SHP77 treated with DMSO at 0.1 percent for 48 hours (cell line): ENCODE data around the gene ALPK1.
"Not testable (repeated sequence)": the region's sequence is repeated elsewhere in the genome, so short reads cannot be mapped to it uniquely, and the experiment has no call there.

Experiments used
- DNase-seq: peaks from one replicate; lab custom pipeline; 2025; lab: John Stamatoyannopoulos, UW

ALPK1 gene

DNA sequence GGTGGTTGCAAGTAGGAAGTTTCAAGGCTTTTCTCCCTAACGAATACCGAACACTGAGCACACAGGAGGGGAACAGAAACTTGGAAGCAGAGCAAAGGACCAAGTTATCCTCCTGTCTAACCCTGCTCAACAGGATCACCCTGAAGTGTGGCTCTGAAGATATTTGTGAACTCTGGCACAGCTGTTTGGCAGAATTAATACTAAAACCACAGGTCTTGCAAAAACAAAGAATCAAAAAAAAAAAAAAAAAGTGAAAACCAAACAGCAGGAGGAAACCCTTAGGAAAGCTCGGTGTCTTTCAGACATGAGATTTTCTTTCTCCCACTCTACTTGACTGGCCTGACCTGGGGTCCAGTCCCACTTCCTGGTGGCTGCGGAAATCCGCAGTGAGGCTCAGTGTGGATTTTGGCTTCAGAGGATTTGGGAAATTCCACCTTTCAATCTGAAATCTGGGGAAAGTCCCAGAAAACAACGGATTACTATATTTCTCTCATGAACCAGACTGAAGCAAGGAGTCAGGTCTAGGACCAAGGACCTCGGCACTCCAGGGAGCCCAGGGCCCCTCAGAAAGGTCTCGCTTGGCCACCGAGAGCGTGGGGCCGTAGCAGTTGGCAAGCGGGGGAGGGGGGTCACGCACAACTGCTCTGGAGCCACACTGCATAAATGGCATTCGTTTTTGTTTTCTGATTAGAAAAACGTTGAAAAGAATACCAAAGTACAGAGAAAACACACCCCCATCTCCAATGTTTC, 12.3 kb upstream of the ALPK1 start:
- no peak for DNase-seq

DNA sequence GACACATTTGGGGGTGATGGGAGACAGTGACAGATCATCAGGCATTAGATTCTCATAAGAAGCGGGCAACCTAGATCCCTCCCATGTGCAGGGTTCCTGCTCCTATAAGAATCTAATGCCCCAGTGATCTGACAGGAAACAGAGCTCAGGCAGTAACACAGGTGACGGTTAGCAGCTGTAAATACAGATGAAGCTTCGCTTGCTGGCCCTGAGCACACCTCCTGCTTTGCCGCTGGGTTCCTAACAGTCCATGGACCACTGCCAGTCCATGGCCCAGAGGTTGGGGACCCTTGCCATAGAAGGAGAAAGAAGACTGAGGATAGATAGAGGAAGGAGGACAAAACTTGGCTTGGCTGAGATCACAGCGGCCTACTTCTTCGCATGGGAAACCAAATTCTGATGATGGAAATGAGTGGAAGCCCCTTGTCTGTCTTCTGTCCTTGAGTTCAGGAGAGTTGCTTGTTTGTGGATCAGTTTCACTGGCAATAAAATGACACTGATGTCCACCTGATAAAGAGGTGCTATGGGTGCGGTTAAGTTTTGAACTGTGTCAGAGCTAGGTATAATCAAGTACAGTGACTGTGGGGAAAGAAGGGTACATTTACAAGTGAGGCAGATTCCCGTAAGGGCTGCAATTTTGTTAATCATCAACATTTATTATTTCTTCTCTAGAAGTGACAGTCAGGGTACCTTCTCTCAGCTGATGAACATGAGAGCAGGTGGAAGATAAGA, 9.7 kb upstream of the ALPK1 start:
- no peak for DNase-seq

DNA sequence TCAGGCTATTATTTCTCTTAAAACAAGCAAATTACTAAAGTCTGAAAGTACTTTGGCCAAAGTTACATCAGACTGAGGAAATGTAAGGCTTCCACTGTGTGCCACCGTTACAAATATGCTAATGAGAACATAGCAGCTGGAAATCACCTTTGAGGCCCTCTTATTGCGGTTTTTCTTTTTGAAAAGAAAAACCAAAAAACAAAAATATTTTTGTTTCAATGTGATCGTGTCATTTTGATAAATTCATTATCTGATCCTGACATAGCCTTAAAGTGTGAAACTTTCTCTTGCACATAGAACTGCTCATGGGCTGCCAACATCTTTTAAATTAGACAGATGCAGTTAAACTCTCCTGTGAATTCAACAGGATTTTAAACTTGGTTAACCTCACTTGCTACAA, 8.7 kb upstream of the ALPK1 start:
- no peak for DNase-seq

DNA sequence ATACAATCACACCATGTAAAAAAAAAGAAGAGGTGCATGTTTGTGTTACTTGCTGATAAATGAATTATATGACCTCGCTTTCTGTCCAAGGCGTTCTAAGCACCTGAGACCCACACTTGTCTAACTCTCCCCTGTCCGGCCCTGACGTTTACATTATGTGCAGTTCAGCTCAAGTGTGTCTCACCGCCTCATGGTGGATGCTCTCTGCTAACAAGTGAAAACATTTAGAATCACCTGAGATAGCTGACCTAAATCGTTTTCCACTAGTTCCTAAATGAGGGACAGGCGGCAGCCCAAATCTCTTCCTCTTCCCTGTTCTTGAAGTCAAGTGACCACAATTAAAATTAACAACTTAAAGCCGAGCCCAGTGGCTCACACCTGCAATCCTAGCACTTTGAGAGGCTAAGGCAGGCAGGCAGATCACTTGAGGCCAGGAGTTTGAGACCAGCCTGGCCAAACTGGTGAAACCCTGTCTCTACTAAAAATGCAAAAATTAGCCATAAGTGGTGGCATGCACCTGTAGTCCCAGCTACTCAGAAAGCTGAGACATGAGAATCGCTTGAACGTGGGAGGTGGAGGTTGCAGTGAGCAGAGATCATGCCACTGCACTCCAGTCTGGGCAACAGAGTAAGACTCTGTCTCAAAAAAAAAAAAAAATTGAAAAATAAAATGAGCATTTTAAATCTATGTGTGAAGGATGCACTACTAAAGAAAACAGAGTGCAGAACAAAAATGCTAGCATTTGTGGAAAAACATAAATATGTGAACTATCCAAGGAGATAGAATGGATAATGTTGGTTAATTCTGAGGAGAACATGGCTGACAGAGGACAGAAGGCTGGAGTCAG, 7.5 kb upstream of the ALPK1 start:
- no peak for DNase-seq

DNA sequence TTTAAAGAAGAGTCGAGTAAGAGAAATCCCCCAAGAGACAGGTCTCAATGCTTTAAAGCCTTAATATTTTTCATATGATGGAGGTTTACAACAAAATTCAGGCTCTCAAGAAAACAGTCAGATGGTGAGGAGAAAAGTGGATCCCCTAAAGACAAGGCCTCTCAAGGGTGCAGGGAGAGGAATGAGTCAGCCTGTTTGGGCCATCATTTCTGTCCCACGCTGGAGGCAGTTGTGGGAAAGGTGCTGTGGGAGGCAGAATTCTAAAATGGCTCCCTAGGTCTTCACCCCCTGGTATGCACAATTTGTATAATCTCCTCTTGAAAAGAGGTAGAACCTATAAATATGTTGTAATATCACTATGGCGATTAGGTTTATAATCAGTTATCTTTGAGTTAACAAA, 6.8 kb upstream of the ALPK1 start:
- DNase-seq, result no peak

DNA sequence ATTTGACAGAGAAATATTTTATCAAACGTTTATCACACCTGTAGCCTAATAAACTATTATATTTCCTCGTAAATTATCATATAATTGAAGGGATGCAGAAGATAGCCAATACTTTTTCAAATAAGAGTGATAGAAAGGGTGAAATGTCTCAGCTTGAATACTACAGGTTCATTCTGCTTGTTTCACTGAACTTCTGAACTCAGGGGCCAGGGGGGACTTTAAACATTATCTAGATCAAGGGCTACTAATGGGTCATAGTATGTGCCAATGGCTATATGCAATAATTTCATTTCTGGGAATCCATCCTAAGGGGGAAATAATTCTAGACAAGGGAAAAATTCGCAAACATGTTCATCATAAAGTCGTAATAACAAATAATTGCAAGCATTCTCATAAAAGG, 2.6 kb downstream of the ALPK1 start:
- no peak for DNase-seq

DNA sequence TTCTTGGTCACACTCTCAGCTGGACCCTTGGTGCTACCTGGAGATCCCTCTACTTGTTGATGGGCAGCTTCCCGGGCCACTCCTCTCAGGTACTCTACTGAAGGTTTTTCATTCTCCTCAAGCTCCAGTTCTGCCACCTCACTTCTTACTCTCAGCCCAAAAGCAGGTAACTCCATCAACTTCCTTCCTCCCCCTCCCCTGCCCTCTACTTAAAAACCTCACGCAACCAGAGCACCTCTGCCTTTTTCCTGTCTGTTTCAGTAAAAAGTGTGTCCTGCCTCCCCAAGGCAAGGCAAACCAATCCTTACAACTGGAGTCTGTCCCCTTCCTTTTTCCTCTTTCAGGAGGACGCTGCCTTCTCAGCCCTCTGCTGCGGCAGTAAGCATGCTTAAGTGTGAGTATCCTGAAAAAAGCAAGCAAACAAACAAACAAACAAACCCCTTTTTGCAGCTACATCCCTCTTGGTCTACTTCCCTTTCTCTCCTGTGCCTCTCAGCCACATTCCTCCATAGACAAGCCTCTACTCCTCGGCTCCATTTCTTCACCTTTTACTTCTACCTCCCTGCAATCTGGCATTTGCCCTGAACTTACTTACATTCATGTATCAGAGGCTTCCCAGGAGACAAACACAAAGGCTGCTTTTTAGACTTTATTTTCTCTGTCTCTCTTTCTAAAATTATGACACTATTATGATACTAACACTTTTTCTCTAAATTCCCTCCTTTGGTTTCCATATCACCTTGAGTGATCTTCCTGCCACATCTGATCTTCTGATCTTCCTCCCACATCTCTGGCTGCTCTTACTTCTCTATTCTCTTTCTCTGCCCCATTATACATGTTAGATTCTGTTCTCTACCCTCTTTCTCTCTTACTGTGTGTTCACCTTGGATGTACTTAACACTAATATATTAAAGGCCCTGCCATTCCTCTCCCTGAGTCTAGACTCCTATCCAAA, 5.4 kb downstream of the ALPK1 start:
- DNase-seq, result no peak

DNA sequence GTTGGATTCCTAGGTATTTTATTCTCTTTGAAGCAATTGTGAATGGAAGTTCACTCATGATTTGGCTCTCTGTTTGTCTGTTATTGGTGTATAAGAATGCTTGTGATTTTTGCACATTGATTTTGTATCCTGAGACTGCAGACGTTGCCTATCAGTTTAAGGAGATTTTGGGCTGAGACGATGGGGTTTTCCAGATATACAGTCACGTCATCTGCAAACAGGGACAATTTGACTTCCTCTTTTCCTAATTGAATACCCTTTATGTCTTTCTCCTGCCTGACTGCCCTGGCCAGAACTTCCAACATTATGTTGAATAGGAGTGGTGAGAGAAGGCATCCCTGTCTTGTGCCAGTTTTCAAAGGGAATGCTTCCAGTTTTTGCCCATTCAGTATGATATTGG, 8.3 kb downstream of the ALPK1 start:
- DNase-seq, result not testable (repeated sequence)

DNA sequence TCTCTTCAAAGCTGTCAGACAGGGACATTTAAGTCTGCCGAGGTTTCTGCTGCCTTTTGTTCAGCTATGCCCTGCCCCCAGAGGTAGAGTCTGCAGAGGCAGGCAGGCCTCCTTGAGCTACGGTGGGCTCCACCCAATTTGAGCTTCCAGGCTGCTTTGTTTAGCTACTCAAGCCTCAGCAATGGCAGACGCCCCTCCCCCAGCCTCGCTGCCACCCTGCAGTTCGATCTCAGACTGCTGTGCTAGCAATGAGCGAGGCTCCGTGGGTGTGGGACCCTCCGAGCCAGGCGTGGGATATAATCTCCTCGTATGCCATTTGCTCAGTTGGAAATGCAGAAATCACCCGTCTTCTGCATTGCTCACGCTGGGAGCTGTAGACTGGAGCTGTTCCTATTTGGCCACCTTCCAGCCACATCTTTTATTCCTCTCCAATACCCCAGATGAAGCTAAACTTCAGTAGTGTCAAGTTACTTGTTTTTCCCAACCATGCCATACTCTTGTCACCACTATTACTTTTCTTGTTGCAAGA, 12.2 kb downstream of the ALPK1 start:
- DNase-seq, result not testable (repeated sequence)

DNA sequence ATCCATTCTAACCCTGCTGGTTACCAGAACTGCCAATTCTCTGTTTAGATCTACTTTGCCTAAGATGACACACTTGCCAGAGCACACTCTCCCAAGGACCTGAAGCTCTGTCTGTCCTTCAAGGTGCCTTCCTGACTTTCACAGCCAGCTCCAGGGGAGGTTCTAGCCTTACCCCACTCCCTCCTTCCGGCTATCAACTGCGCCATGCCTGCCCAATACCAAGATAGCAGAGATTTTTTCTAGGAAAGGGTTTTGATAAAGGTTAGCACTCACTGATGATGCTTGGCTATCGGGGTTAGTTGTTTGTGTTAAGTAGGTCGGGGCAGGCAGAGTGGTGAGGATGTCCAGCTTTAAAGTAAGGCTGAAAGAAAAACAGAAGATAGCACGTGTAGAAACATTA, 14.3 kb downstream of the ALPK1 start:
- no peak for DNase-seq

DNA sequence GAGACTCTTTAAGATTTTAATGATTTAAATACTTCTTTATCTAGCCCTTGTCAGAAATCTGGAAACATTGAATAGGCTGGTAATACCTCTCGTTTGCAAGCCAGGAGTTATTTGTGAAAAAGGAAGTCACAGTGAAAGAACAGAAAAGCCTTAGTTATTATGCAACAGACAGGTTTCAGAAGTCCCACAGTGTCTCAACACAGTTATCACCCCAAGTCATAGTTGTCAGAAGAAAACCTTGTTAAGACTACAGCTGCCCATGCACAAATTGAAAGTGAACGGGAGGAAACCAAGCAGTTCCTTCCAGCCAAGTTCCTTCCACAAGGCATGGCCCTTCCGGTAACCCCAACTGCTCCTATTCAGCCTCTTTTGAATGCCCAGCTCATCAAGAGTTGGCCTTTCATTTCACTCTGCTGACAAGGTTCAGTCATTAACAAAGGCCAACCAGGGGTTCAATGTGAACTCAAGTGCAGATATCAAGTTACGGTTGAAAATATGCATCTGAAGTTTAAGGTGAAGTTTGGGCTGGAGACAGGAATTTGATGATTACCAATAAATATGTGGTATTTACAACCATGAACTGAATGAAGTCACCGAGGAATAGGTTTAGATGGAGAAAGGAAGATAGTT, 15.6 kb downstream of the ALPK1 start:
- no peak for DNase-seq

DNA sequence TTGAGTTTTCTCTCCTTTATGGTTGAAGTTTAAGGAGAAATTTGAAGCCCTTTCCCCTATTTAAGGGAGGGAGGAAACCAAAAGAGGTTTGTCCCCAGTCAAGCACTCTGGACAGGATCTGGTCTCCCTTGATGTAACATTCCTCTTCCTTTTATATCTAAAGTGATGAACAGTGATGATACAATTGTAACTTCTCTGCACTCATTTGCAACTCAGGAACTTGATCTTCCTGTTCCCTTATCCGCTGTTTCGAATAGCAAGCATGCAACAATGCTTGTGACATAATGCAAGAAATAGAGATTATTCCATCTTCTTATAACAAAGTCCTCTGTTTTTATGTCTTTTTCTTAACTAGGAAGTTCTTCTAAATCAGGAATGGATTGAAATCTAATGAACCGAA, 18.3 kb downstream of the ALPK1 start:
- DNase-seq, result no peak

DNA sequence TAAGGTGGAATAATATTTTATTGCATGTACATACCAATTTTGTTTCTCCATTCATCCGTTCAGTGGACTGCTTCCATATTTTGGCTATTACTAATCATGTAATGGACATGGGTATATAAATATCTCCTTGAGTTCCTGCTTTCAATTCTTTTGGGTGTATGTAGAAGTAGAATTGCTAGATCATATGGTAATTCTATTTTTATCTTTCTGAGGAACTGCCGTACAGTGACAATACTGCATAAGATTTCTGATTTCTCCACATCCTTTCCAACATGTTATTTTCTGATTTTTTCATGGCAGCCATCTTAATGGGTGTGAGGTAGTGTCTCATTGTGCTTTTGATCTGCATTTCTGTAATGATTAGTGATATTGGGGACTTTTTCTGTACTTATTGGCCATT, 19.2 kb downstream of the ALPK1 start:
- no peak for DNase-seq

DNA sequence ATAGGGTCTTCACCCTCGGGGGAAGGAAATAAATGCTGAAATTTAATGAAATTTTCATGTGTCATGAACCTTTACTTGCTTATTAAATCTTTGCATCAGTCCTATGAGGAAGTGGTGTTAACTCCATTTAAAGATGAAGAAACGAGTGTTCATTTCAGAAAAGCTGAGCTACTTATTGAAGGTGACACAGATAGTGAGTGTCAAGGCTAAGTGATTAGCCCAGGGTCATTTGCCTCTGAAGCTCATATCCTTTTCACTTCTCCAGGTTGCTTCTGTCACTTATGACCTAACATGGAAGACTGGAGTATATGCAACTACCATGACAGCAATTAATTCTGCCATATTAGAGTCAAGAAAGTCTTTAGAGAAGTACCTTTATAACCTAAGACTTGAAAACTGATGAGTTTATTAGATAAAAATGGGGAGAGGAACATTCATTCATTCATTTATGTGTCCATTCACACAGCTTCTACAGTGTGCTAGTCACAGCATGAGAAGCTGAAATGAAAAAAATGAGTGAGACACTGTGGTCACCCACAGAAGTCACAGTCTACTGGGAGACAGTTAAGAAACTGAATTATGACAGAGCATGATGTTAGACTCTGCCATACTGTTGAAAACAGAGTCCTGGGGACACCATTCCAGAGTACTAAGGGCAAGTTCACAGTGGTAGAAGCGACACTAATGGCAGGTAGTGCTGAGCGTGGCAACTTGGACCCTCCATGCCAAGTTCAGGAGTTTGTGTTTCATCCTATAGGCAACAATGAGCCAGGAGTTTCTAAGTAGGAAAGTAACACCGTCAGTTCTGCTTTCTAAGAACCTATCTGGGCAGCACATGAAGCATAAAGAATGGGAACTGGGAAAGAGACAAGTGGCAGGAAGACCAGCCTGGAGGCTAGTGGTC, 21.3 kb downstream of the ALPK1 start:
- no peak for DNase-seq

DNA sequence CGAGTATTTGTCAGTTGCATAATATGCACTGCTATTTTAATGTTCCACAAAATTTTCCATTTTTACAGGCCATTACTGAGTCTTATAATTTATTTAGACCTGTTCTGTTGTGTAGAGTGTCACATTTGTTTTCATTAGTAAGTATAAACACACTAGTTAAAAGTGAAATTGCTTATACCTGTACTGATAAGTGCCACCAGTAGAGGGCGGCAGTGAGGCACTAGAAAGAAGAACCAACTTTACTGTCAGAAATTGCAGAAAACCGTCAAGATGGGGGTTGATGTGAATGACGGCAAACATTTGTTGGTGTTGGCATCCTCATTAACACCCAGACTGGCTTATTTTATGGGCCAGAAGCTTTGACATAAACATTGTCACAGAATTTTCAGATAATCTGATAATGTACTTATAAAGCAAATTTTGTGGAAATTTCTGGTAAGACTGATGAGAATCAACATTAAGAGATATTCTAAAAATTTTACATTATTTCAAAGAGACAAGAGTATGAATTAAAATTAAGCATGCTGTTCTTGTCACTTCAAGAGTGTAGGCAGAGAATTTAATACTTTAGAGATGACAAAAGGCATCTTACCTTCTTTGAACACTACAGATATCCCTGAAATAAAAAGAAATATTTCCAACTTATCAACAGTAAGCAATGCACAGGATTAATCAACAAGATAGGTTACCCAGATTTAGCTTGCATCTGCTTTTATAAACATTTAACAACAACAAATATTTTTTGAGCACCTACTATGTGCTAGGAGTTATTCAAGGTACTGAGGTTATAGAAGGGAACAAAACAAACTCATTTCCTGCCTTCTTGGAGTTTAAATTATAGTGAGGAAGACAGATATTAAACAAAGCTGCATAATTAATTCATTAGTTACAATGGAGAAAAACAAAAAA, 24.9 kb downstream of the ALPK1 start:
- peak; percentile 12 for DNase-seq

DNA sequence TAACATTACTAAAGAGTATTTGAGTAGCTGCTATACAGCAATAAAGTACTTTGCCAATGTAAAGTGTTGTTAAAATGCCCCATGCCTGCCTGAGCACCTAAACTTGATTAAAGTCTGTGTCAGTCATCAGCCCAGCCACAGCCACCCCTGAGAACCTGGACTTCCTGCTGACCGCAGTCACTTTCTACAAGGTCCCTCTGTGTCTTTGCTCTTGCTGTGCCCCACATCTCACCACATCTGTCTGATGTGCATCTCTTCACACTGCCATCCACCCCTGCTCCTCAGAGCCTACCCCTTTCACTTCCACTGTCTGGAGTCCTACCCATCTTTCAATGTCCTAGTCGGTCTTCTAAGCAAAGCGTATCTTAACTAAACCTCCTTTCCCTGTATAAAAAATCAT, 25.7 kb downstream of the ALPK1 start:
- DNase-seq, result no peak

DNA sequence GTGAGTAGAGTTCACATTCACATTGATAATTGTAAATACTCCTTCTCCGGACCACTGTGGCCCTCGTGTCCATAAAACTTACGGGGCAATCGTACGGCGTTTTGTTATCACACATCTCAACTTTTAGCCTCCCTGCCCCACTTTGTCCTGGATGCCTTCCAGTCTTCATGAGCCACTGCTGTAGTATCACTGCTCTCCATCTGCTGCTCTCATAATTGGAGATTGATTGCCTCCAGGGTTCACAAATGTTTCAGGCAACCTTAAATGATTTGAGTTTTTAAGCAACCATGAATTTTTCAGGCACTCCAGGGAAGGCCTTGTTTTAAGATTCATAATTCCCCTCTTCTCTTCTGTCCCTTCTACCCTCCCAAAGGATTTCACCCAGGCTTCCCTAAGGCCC, 28.4 kb downstream of the ALPK1 start:
- DNase-seq, result no peak

DNA sequence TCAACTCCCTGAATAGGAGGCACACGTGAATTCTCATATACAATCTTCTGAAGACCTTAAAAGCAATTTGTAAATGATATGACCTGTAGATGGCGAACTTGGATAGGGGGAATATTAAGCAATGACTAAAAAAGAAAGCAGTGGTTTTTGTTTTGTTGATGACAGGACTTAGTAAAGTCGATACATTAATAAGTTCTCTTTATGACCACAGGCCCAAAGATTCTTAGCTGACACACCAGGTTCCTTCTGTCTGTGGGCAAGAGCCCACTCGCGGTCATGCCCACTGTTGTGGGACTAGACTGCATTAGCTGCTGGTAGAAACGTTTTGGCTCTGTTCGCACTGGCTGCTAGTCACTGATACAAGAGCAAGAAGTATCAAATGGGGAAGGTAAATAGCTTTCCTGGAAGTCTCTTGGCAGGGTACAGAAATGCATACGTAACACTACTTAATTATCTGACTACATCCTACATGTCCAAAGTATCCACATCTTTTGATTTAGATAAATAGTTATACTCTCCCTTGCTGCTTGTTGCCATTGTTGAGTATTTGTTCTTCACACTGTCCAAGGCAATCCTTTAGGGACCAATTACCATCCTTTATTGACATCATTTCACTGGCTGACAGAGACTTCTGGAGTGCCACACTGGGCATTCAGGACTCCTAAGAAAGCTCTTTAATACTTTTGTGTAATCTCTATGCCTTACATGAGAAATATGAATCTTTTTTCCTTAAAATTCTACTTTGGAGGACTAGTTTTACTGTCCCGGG, 31.0 kb downstream of the ALPK1 start:
- DNase-seq, result no peak
